Posterior cingulate gyrus (tissue), 11 donors: ENCODE measurements around the gene C2CD5.

ENCODE experiments used
- DNase-seq, 10 donors: peaks; one replicate each; pipeline versions ENCODE4 v3.0.0 to v3.0.0-alpha.2; 2020 to 2021; ENCODE audit warnings: mixed read lengths in 3 of 10
- intact Hi-C: fragments of 100-400 bp; cut with DNase I; formaldehyde crosslinking; loops from one replicate; pipeline ENCODE4 v1.15.1; 2023

Gene C2CD5

GRCh38 chr12:22437031-22437806, 107.1 kb downstream of the C2CD5 start:
- DNase-seq = peak in 2 of 10 donors; percentile 41 to 72
- intact Hi-C loops = no loop called here

- DNase-seq = no peak
- intact Hi-C loops = no loop called here
Observed at GRCh38 chr12:22435583-22435982, 108.8 kb downstream of the C2CD5 start.

GRCh38 chr12:22431693-22432251, 112.6 kb downstream of the C2CD5 start:
- intact Hi-C loops = no loop called here

GRCh38 chr12:22416801-22417200, 127.5 kb downstream of the C2CD5 start:
- intact Hi-C loops = no loop called here

More at GRCh38 chr12:22431693-22432251, 112.6 kb downstream of the C2CD5 start:
- DNase-seq = no peak

GRCh38 chr12:22415342-22416309, 128.7 kb downstream of the C2CD5 start:
- no peak for DNase-seq
- intact Hi-C loops = no loop called here

More at GRCh38 chr12:22416801-22417200, 127.5 kb downstream of the C2CD5 start:
- no peak for DNase-seq

GRCh38 chr12:22414742-22415141, 129.6 kb downstream of the C2CD5 start:
- no peak for DNase-seq
- intact Hi-C loops = no loop called here

- DNase-seq = no peak
- intact Hi-C loops = no loop called here
Observed at GRCh38 chr12:22413592-22413991, 130.8 kb downstream of the C2CD5 start.

- no peak for DNase-seq
- intact Hi-C loops = no loop called here
Observed at GRCh38 chr12:22412581-22412980, 131.8 kb downstream of the C2CD5 start.

GRCh38 chr12:22410486-22410885, 133.9 kb downstream of the C2CD5 start:
- intact Hi-C loops = no loop called here
- DNase-seq = no peak

- intact Hi-C loops = no loop called here
- no peak for DNase-seq
Observed at GRCh38 chr12:22409377-22410164, 134.8 kb downstream of the C2CD5 start.

GRCh38 chr12:22408610-22409376, 135.5 kb downstream of the C2CD5 start:
- peak in 1 of 10 donors; percentile 82 for DNase-seq
- intact Hi-C loops = no loop called here

- intact Hi-C loops = no loop called here
- DNase-seq = no peak
Observed at GRCh38 chr12:22407397-22407796, 136.9 kb downstream of the C2CD5 start.

- no peak for DNase-seq
- intact Hi-C loops = no loop called here
Observed at GRCh38 chr12:22406627-22407026, 137.7 kb downstream of the C2CD5 start.

GRCh38 chr12:22399464-22400180, 144.7 kb downstream of the C2CD5 start:
- DNase-seq = no peak
- intact Hi-C loops = no loop called here
